T-helper 2 cell treated with Interferon-gamma antibody and Interleukin-4, amounts not matched to agents 5 μg/mL and 100 μg/mL, for 36 hours (primary cell): ENCODE measurements around the gene LTA.

Source experiments
- DNase-seq: peaks from one replicate; pipeline ENCODE4 v3.0.0; 2021; ENCODE audit warnings: low spot score
- H3K27ac Mint-ChIP-seq: one replicate; pipeline ENCODE4 v1.8.0; 2021; ENCODE audit warnings: mild to moderate bottlenecking, mixed read lengths
- H3K27me3 Mint-ChIP-seq: one replicate; pipeline ENCODE4 v1.8.0; 2021; ENCODE audit warnings: low read depth, mixed read lengths
- H3K36me3 Mint-ChIP-seq: one replicate; pipeline ENCODE4 v1.8.0; 2021; ENCODE audit warnings: low read depth, mixed read lengths
- H3K4me1 Mint-ChIP-seq: one replicate; pipeline ENCODE4 v1.8.0; 2021; ENCODE audit warnings: low read depth, mixed read lengths
- H3K4me3 Mint-ChIP-seq: one replicate; pipeline ENCODE4 v1.8.0; 2022; ENCODE audit warnings: mild to moderate bottlenecking, moderate library complexity, mixed read lengths
- H3K9me3 Mint-ChIP-seq: one replicate; pipeline ENCODE4 v1.8.0; 2021; ENCODE audit warnings: mixed read lengths

LTA gene

DNA sequence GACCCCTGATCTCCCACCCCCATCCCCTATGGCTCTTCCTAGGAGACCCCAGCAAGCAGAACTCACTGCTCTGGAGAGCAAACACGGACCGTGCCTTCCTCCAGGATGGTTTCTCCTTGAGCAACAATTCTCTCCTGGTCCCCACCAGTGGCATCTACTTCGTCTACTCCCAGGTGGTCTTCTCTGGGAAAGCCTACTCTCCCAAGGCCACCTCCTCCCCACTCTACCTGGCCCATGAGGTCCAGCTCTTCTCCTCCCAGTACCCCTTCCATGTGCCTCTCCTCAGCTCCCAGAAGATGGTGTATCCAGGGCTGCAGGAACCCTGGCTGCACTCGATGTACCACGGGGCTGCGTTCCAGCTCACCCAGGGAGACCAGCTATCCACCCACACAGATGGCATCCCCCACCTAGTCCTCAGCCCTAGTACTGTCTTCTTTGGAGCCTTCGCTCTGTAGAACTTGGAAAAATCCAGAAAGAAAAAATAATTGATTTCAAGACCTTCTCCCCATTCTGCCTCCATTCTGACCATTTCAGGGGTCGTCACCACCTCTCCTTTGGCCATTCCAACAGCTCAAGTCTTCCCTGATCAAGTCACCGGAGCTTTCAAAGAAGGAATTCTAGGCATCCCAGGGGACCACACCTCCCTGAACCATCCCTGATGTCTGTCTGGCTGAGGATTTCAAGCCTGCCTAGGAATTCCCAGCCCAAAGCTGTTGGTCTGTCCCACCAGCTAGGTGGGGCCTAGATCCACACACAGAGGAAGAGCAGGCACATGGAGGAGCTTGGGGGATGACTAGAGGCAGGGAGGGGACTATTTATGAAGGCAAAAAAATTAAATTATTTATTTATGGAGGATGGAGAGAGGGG is 1.4 kb downstream of the LTA start:
- Mint-ChIP-seq H3K27me3 (peaks cover 13% of the 10 kb centered on the region), H3K9me3 (no peaks in the 10 kb centered on the region), H3K4me3 (peak overlapping the region; percentile 94), H3K4me1 (peaks cover 87% of the 10 kb centered on the region), H3K27ac (peak overlapping the region; percentile 95), H3K36me3 (peaks cover 30% of the 10 kb centered on the region)
- DNase-seq: no peak

DNA sequence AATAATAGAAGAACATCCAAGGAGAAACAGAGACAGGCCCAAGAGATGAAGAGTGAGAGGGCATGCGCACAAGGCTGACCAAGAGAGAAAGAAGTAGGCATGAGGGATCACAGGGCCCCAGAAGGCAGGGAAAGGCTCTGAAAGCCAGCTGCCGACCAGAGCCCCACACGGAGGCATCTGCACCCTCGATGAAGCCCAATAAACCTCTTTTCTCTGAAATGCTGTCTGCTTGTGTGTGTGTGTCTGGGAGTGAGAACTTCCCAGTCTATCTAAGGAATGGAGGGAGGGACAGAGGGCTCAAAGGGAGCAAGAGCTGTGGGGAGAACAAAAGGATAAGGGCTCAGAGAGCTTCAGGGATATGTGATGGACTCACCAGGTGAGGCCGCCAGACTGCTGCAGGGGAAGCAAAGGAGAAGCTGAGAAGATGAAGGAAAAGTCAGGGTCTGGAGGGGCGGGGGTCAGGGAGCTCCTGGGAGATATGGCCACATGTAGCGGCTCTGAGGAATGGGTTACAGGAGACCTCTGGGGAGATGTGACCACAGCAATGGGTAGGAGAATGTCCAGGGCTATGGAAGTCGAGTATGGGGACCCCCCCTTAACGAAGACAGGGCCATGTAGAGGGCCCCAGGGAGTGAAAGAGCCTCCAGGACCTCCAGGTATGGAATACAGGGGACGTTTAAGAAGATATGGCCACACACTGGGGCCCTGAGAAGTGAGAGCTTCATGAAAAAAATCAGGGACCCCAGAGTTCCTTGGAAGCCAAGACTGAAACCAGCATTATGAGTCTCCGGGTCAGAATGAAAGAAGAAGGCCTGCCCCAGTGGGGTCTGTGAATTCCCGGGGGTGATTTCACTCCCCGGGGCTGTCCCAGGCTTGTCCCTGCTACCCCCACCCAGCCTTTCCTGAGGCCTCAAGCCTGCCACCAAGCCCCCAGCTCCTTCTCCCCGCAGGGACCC is 2.3 kb downstream of the LTA start:
- Mint-ChIP-seq H3K4me3 (peak overlapping the region; percentile 94), H3K4me1 (peaks cover 88% of the 10 kb centered on the region), H3K36me3 (peaks cover 39% of the 10 kb centered on the region), H3K27ac (peak overlapping the region; percentile 87), H3K9me3 (no peaks in the 10 kb centered on the region), H3K27me3 (peaks cover 10% of the 10 kb centered on the region)
- peak; percentile 56 for DNase-seq

DNA sequence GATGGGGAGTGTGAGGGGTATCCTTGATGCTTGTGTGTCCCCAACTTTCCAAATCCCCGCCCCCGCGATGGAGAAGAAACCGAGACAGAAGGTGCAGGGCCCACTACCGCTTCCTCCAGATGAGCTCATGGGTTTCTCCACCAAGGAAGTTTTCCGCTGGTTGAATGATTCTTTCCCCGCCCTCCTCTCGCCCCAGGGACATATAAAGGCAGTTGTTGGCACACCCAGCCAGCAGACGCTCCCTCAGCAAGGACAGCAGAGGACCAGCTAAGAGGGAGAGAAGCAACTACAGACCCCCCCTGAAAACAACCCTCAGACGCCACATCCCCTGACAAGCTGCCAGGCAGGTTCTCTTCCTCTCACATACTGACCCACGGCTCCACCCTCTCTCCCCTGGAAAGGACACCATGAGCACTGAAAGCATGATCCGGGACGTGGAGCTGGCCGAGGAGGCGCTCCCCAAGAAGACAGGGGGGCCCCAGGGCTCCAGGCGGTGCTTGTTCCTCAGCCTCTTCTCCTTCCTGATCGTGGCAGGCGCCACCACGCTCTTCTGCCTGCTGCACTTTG is 3.3 kb downstream of the LTA start, which contains the start of gene TNF:
TSS of gene TNF (plus strand) at position 231 of the 567 bp plus-strand sequence. CDS start at position 408, 177 bp downstream.
- peaks cover 84% of the 10 kb centered on the region for H3K4me1 Mint-ChIP-seq
- peak within 1 kb of the TSS; percentile 94 for H3K4me3 Mint-ChIP-seq
- H3K27ac Mint-ChIP-seq: peak within 1 kb of the TSS; percentile 87
- no peaks in the 10 kb centered on the region for H3K9me3 Mint-ChIP-seq
- peak; percentile 84 for DNase-seq
- peaks cover 48% of the 10 kb centered on the region for H3K36me3 Mint-ChIP-seq
- H3K27me3 Mint-ChIP-seq: peaks cover 9% of the 10 kb centered on the region

DNA sequence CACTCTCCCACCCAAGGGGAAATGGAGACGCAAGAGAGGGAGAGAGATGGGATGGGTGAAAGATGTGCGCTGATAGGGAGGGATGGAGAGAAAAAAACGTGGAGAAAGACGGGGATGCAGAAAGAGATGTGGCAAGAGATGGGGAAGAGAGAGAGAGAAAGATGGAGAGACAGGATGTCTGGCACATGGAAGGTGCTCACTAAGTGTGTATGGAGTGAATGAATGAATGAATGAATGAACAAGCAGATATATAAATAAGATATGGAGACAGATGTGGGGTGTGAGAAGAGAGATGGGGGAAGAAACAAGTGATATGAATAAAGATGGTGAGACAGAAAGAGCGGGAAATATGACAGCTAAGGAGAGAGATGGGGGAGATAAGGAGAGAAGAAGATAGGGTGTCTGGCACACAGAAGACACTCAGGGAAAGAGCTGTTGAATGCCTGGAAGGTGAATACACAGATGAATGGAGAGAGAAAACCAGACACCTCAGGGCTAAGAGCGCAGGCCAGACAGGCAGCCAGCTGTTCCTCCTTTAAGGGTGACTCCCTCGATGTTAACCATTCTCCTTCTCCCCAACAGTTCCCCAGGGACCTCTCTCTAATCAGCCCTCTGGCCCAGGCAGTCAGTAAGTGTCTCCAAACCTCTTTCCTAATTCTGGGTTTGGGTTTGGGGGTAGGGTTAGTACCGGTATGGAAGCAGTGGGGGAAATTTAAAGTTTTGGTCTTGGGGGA is 4.0 kb downstream of the LTA start:
- peaks cover 83% of the 10 kb centered on the region for H3K4me1 Mint-ChIP-seq
- H3K9me3 Mint-ChIP-seq: no peaks in the 10 kb centered on the region
- peaks cover 8% of the 10 kb centered on the region for H3K27me3 Mint-ChIP-seq
- peak overlapping the region; percentile 87 for H3K27ac Mint-ChIP-seq
- no peak for DNase-seq
- H3K36me3 Mint-ChIP-seq: peaks cover 54% of the 10 kb centered on the region
- peak overlapping the region; percentile 94 for H3K4me3 Mint-ChIP-seq

DNA sequence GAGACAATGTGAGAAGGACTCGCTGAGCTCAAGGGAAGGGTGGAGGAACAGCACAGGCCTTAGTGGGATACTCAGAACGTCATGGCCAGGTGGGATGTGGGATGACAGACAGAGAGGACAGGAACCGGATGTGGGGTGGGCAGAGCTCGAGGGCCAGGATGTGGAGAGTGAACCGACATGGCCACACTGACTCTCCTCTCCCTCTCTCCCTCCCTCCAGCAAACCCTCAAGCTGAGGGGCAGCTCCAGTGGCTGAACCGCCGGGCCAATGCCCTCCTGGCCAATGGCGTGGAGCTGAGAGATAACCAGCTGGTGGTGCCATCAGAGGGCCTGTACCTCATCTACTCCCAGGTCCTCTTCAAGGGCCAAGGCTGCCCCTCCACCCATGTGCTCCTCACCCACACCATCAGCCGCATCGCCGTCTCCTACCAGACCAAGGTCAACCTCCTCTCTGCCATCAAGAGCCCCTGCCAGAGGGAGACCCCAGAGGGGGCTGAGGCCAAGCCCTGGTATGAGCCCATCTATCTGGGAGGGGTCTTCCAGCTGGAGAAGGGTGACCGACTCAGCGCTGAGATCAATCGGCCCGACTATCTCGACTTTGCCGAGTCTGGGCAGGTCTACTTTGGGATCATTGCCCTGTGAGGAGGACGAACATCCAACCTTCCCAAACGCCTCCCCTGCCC is 4.9 kb downstream of the LTA start:
- no peak for DNase-seq

DNA sequence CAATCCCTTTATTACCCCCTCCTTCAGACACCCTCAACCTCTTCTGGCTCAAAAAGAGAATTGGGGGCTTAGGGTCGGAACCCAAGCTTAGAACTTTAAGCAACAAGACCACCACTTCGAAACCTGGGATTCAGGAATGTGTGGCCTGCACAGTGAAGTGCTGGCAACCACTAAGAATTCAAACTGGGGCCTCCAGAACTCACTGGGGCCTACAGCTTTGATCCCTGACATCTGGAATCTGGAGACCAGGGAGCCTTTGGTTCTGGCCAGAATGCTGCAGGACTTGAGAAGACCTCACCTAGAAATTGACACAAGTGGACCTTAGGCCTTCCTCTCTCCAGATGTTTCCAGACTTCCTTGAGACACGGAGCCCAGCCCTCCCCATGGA is 5.5 kb downstream of the LTA start:
- Mint-ChIP-seq H3K27ac (no peak overlapping the region), H3K4me3 (peak overlapping the region; percentile 94), H3K27me3 (peaks cover 8% of the 10 kb centered on the region), H3K36me3 (peaks cover 66% of the 10 kb centered on the region), H3K9me3 (no peaks in the 10 kb centered on the region), H3K4me1 (peaks cover 79% of the 10 kb centered on the region)
- DNase-seq: no peak

More for the DNA sequence above, 4.9 kb downstream of the LTA start:
- Mint-ChIP-seq H3K27ac (peak overlapping the region; percentile 87), H3K36me3 (peaks cover 63% of the 10 kb centered on the region), H3K4me1 (peaks cover 79% of the 10 kb centered on the region), H3K27me3 (peaks cover 8% of the 10 kb centered on the region), H3K9me3 (no peaks in the 10 kb centered on the region), H3K4me3 (peak overlapping the region; percentile 94)

DNA sequence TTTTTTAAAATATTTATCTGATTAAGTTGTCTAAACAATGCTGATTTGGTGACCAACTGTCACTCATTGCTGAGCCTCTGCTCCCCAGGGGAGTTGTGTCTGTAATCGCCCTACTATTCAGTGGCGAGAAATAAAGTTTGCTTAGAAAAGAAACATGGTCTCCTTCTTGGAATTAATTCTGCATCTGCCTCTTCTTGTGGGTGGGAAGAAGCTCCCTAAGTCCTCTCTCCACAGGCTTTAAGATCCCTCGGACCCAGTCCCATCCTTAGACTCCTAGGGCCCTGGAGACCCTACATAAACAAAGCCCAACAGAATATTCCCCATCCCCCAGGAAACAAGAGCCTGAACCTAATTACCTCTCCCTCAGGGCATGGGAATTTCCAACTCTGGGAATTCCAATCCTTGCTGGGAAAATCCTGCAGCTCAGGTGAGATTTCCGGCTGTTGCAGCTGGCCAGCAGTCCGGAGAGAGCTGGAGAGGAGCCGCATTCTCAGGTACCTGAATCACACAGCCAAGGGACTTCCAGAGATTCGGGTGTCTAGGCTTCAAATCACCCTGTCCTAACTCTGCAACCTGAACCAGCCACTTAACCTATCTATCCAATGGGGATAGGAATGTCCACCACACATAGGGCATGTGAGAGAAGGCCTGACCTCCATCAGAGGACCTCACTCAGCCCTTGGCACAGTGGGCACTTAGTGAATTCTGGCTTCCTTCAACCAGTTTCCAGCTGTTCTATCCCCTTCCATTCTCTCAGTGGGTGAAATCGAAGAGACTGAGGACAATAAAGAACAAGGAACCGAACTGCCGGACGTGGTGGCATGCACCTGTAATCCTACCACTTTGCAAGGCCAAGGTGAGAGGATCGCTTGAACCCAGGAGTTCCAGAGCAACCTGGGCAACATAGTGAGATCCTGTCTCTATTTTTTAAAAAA is 6.4 kb downstream of the LTA start:
- H3K36me3 Mint-ChIP-seq: peaks cover 69% of the 10 kb centered on the region
- H3K27me3 Mint-ChIP-seq: peaks cover 4% of the 10 kb centered on the region
- no peak for DNase-seq
- H3K9me3 Mint-ChIP-seq: no peaks in the 10 kb centered on the region
- H3K27ac Mint-ChIP-seq: peak overlapping the region; percentile 64
- H3K4me3 Mint-ChIP-seq: peak overlapping the region; percentile 95
- H3K4me1 Mint-ChIP-seq: peaks cover 77% of the 10 kb centered on the region

DNA sequence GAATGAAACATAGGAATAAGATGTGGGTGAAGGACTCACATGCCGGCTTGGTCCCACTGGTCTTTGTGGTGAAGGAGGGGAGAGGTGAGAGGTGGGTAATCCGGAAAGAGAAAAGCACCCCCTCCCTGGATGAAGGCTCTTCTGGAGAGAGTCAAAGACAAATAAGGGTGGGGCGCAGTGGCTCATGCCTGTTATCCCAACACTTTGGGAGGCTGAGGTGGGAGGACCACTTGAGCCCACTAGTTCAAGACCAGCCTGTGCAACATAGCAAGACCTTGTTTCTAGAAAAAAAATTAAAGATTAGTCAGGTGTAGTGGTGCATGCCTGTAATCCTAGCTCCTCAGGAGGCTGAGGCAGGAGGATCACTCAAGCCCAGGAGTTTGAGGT is 7.0 kb downstream of the LTA start:
- peak overlapping the region; percentile 95 for H3K4me3 Mint-ChIP-seq
- H3K36me3 Mint-ChIP-seq: peaks cover 69% of the 10 kb centered on the region
- H3K9me3 Mint-ChIP-seq: no peaks in the 10 kb centered on the region
- peaks cover 73% of the 10 kb centered on the region for H3K4me1 Mint-ChIP-seq
- DNase-seq: no peak
- peak overlapping the region; percentile 91 for H3K27ac Mint-ChIP-seq
- no peaks in the 10 kb centered on the region for H3K27me3 Mint-ChIP-seq

DNA sequence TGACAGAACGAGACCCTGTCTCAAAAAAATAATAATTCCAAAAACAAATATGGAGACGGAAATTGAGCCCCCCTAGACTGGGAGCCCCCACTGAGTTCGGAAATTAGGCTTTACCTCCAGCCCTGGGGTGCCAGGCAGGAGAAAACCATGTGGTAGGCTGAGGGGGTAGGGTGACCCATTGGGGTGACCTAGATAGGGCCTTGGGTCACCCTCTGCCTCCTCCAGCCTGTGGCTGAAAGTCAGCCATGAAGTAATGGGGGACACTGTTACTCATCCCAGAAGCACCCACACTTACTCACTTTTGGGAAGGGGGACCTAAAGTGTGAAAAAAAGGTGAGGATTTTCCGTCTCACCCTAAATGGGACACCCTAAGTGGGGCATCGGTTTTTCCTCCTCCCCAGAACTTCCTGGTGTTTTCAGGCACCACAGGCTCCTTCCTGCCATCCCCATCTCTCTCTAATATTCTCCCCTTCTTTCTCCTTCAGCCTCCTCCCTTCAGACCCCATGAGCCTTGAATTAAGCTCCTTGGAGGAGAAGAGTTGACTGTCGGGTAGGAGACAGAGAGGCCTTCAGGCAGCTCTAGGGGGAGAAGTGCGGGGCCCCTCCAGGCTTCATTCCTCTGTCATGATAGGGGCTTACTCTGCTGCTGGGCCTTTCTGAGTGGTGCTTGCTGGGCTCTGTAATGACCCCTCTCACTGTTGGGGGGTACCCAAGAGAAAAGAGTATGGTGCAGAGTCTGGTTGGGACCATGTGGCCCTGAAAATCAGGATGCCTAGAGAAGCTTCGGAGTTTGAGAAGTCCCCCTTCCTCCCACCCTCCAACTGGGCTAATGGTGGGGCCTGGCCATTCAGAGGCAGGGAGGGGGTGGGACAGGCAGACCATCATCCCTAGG is 7.7 kb downstream of the LTA start:
- H3K4me1 Mint-ChIP-seq: peaks cover 68% of the 10 kb centered on the region
- no peak for DNase-seq
- H3K27ac Mint-ChIP-seq: peak overlapping the region; percentile 91
- H3K27me3 Mint-ChIP-seq: no peaks in the 10 kb centered on the region
- peaks cover 69% of the 10 kb centered on the region for H3K36me3 Mint-ChIP-seq
- H3K9me3 Mint-ChIP-seq: no peaks in the 10 kb centered on the region
- H3K4me3 Mint-ChIP-seq: peak overlapping the region; percentile 95

DNA sequence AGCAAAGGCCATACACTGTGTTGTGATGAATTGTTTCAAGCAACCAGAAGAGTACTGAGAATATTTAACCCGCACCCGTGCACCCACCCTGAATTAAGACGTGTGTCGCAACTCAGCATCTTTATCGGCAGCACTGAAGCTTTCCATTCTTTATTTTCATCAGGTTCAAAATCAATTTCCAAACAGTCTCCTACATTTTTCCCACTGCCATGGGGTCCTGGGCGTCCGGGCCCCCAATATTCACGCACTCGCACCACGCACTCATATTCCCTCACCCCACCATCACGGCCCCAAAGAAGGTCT is 8.3 kb downstream of the LTA start:
- H3K4me1 Mint-ChIP-seq: peaks cover 63% of the 10 kb centered on the region
- no peak for DNase-seq
- H3K4me3 Mint-ChIP-seq: peak overlapping the region; percentile 95
- peaks cover 68% of the 10 kb centered on the region for H3K36me3 Mint-ChIP-seq
- no peaks in the 10 kb centered on the region for H3K27me3 Mint-ChIP-seq
- peak overlapping the region; percentile 91 for H3K27ac Mint-ChIP-seq
- no peaks in the 10 kb centered on the region for H3K9me3 Mint-ChIP-seq

DNA sequence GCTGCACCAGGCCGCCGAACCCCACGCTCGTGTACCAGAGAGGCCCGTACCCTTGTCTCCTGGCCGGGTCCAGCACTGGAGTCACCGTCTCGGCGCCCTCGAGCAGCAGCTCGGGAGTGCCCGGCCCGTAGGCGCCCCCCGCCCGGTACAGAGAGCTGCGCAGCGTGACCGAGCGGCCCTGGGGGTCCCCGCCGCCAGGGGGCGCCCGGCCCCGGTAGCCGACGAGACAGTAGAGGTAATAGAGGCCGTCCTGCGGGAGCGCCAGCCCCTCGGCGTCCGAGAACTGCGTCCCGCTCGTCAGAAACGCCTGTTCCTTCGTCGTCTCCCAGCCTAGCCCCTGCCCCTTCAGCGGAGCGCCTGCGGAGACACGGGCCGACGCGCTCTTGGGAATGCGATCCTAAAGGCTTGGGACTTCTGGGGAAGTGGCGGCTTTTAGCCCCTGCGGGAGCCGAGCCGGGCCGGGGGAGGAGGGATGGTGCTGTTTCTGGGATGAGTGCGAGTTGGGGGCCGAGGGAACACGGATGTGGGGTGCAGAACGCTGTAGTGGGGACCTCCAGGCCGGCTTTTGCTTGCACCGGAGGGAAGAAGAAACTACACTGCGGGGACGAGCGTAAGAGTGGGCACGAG is 8.8 kb downstream of the LTA start:
- DNase-seq: peak; percentile 87
- Mint-ChIP-seq H3K27ac (peak overlapping the region; percentile 91), H3K4me3 (peak overlapping the region; percentile 95), H3K9me3 (no peaks in the 10 kb centered on the region), H3K27me3 (no peaks in the 10 kb centered on the region), H3K36me3 (peaks cover 66% of the 10 kb centered on the region), H3K4me1 (peaks cover 63% of the 10 kb centered on the region)
